ENCODE results near the gene COG6.

DNA sequence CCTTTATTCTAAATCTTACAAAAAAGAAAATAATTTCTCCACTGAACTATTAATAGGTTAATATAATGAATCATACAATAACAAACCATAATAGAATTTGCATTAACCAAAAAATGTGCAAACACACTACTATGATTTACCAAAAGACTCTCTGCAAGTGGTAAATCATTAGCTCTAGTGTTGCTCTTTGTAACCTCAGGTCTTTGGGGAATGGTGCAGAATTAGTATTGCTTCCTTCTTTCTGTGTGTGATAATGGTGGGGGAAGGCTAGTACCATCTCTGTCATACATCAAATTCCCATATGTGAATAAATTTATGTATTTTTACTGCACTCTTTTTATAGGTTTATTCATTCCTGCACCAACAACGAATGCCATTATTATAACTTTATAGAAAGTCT, 105.1 kb downstream of the COG6 start:
- TF ChIP-seq, protein P1, sequence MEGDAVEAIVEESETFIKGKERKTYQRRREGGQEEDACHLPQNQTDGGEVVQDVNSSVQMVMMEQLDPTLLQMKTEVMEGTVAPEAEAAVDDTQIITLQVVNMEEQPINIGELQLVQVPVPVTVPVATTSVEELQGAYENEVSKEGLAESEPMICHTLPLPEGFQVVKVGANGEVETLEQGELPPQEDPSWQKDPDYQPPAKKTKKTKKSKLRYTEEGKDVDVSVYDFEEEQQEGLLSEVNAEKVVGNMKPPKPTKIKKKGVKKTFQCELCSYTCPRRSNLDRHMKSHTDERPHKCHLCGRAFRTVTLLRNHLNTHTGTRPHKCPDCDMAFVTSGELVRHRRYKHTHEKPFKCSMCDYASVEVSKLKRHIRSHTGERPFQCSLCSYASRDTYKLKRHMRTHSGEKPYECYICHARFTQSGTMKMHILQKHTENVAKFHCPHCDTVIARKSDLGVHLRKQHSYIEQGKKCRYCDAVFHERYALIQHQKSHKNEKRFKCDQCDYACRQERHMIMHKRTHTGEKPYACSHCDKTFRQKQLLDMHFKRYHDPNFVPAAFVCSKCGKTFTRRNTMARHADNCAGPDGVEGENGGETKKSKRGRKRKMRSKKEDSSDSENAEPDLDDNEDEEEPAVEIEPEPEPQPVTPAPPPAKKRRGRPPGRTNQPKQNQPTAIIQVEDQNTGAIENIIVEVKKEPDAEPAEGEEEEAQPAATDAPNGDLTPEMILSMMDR (IDR thresholded peaks at IDR 0.05; ENCODE audit: insufficient read depth, low read depth, low read length), result no peak
- TF ChIP-seq EZH2 (IDR thresholded peaks at IDR 0.05; ENCODE audit: insufficient read depth, low read length), result no peak

Measured in astrocyte (in vitro differentiated cells and primary cell).